LoVo (cell line): ENCODE data around the gene TMEM120A.
A peak's percentile ranks its signal among the peaks of the same experiment; 100 is the strongest.
"Not testable (repeated sequence)": the region's sequence is repeated elsewhere in the genome, so short reads cannot be mapped to it uniquely, and the experiment has no call there.

Source experiments
- DNase-seq: peaks from one replicate; pipeline ENCODE4 v3.0.0-alpha.2; 2016; ENCODE audit warnings: low spot score

TMEM120A gene

GRCh38 chr7:75994388-75995051 is at the start of gene TMEM120A:
Gene TMEM120A, minus strand, starts transcription at chr7:75994595. Its CDS starts 25 bp downstream, at chr7:75994570.
- DNase-seq, result peak; percentile 97

- DNase-seq, result no peak
Observed at GRCh38 chr7:76040126-76040525, 45.7 kb upstream of the TMEM120A start.

- DNase-seq, result no peak
Observed at GRCh38 chr7:76037310-76037709, 42.9 kb upstream of the TMEM120A start.

DNA sequence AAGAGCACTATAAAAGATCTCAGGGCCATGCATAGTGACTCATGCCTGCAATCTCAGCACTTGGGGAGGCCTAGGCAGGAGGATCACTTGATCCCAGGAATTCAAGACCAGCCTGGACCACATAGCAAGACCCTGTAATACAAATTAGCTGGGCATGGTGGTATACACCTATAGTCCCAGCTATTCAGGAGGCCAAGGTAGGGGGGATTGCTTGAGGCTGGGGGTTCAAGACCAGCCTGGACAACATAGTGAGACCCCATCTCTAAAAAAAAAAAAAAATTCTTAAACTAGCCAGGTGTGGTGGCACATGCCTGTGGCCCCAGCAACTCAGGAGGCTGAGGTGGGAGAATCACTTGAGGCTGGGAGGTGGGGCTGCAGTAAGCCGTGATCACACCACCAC is 37.6 kb upstream of the TMEM120A start:
- no peak for DNase-seq

DNA sequence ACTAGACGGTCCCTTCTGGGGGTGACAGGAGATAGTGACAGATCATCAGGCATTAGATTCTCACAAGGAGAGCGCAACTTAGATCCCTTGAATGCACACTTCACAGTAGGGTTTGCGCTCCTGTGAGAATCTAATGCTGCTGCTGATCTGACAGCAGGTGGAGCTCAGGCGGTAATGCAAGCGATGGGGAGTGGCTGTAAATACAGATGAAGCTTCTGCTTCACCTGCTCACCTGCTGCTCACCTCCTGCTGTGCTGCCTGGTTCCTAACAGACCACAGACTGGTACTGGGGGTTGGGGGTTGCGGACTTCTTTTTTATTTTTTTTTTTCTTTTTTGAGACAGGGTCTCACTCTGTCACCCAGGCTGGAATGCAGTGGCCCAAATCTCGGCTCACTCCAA is 35.3 kb upstream of the TMEM120A start:
- DNase-seq, result not testable (repeated sequence)

DNA sequence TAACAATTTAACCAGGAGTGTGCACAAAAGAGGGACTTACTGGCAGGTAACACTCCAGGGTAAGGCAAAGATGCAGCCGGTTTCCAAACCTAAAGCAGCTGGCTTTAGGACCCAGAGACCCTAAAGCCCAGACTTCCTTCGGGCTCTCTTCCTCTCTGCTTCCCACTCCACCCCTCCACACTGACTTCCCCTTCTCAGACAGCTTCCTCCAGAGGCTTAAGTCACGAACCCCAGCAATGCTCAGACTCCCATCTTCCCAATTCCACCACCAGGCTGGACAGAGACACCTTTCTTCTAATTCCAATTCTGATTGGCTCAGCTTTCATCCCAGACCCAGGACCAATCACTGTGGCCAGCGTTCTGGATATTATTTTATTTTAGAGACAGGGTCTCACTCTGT is 28.6 kb upstream of the TMEM120A start:
- no peak for DNase-seq

GRCh38 chr7:76022026-76022780 is 27.8 kb upstream of the TMEM120A start:
- DNase-seq, result no peak

DNA sequence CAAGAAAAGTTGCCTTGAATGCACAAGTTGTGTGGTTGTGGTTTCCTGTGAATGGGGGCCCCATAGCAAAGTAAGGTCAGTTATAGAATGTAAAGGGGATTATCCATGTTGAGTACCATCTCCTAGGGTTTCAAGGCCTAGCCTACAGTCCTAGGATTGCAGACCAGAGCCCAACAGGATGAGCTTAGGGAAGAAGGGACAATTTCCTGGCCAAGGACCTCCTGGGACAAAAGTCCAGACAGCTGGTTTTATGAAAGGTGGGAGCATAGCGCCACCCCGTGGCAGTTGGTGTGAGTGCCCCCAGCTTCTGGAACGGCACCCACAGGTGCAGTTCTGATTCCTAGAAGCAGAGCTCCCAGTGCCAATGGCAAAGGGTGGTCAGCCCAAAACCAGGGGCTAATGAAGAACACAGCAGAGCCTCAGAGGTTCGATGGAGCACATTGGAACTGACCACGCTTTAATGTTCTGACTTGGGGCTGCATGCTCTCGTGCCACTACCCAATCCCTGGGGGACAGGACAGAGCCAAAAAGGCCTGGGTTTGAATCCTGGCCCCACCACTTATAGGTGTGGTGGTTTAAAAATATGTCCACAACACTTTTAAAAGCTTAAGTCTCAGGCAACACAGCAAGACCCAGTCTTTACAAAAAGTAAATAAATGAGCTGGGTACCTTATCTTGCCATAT is 25.8 kb upstream of the TMEM120A start:
- DNase-seq, result peak; percentile 48

DNA sequence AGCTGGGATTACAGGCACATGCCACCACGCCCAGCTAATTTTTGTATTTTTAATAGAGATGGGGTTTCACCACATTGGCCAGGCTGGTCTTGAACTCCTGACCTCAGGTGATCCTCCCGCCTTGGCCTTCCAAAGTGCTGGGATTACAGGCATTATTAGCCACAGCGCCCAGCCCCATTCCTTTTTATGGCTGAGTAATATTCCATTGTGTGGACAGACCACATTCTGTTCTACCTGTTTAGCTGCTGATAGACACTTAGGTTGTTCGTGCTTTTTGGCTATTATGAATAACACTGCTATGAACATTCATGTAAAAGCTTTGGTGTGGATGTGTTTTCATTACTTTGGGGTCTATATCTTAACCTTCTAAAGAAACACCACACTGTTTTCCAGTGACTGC is 24.1 kb upstream of the TMEM120A start:
- not testable (repeated sequence) for DNase-seq

DNA sequence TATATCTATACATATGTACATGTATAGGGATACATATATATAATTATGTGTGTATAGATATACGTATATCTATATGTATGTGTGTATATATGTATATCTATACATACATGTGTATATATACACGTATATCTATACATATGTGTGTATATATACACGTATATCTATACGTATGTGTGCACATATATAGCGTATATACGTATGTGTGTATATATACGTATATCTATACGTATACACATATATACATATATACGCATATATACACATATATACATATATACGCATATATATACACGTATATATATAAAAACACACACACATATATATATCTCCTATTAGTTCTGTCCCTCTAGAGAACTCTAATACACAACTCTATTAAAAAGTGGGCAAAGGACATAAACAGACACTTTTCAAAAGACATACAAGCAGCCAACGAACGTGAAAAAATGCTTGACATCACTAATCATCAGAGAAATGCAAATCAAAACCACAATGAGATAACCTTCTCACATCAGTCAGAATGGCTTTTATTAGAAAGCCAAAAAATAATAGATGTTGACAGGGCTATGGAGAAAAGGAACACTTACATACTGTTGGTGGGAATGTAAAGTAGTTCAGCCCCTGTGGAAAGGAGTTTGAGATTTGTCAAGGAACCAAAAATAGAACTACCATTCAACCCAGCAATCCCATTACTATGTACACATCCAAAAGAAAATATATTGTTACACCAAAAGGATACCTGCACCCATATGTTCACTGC is 22.0 kb upstream of the TMEM120A start:
- DNase-seq, result no peak

GRCh38 chr7:76011442-76011861 is 17.1 kb upstream of the TMEM120A start:
- DNase-seq, result no peak

DNA sequence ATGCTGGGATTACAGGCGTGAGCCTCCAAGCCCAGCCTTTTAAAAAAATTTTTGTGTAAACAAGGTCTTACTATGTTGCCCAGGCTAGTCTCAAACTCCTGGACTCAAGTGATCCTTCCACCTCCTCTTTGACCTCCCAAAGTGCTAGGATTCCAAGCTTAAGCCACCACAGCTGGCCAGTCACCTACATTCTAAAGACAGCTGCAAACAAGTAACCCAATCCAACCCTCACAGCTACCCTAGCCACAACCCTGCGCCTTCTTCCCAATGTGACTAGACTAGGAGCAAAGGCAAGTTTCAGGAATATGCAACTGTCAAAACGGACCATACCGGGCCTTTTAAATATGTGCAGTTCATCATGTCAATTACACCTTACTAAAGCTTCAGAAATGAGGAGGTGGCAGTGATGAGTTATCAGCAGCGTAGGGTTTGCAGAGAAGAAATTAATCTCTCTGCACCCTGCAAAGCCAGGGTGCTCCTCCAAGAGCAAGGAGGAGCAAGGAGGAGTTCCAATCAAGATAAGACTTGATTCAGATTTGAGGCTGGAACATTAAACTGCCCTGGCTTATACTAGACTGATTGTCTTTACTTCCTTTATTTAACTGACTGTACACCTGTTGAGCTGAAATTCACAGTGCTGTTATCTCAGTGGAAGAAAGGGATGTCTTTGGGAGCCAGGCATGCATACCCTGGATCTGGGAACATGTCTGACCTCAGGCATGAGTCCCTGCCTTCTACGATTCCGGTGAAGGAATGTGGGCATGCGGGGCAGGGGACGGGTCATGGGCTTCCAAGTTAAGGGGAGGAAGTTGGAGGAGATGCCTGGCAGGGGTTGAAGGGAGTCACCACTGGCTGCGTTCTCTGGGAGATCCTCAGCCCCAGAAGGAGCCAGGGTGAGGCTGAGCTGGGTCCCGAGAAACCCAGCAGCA is 15.5 kb upstream of the TMEM120A start:
- DNase-seq, result no peak

GRCh38 chr7:76008156-76008687 is 13.8 kb upstream of the TMEM120A start:
- DNase-seq, result no peak

GRCh38 chr7:76005004-76005403 is 10.6 kb upstream of the TMEM120A start:
- DNase-seq, result not testable (repeated sequence)

DNA sequence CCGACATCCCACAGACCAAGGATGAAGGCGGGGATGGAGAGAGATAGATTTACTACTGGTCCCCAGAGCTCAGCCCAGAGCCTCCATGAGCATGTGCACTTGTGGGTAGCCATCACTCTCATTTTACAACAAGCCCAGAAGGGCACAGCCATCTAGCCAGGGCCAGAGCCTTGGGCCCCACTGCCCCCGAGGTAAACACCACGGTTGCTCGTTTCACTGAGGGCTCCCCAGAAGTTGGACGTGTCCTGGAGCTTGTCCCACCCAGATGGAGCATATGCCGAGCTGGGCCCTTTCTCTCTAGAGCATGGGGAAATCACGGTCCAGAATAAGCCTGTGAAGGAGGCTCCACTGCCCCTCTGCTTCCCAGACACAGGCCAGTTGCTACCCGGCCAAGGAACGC is 9.0 kb upstream of the TMEM120A start:
- no peak for DNase-seq

DNA sequence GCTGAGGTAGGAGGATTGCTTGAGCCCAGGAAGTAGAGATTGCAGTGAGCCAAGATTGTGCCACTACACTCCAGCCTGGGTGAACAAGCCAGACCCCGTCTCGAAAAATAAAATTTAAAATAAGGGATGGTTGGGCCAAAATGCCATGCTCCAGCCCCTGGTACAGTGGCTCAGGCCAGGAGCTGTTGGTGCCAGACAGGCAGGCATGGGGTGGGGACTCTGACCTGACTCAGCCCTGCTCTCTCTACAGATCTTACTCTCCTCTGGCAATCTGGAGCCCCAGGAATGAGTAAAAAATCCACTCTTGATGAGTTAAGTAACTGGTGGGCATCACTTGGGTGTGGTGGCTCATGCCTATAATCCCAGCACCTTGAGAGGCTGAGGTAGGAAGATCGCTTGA is 8.4 kb upstream of the TMEM120A start:
- no peak for DNase-seq

DNA sequence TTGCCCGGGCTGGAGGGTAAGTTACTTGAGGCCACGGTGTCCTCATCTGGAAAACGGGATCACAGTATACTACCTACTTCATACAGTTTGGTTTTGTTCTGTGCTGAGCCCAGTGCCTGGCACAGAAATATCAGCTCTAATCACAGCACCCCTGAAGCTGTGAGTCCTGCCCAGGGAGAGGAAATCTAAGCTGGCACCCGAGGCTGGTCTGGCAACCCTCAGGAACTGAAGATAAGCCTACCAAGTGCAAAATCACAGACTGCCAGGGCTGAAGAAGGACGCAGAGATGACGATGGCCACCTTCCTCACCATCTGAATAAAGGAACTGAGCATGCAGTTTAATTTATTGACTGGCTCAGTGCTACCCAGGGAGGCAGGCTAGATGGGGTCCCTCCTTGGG is 7.7 kb upstream of the TMEM120A start:
- no peak for DNase-seq

DNA sequence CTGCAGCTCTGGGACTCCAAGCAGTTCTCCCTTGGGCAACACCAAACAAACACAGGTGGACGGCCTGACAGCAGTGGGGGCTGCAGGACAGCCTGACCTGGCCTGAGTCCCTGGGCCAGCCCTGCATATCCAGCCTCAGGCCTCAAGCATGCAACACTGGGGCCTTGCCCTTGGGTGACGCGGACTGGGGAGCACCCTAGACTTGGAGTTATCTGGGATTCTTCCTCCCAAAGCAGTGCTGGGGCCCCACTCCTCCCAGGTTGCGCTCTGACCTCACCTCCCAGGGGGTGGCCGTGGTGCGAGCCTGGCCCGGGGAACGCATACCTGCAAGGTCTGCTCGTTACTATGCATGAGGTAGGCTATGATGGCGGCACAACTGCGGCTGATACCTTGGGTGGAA is 6.2 kb upstream of the TMEM120A start:
- no peak for DNase-seq

GRCh38 chr7:75998038-75998437 is 3.6 kb upstream of the TMEM120A start:
- DNase-seq, result no peak

GRCh38 chr7:75996476-75996875 is 2.1 kb upstream of the TMEM120A start:
- DNase-seq, result no peak

- DNase-seq, result no peak
Observed at GRCh38 chr7:75995996-75996395, 1.6 kb upstream of the TMEM120A start.
